Effector CD4-positive, alpha-beta T cell (primary cell): ENCODE data around the gene TMEM235. TPM values are rescaled to one million over a fixed set of nuclear protein-coding genes. Genes with fewer than 3 reads are reported as not detected.

Source experiments
- DNase-seq: peaks from one replicate; pipeline ENCODE4 v3.0.0-alpha.2; 2020
- total RNA-seq: gene quantifications from one replicate; lab custom pipeline; 2026; lab: John Stamatoyannopoulos, UW

TMEM235 gene
- total RNA-seq: not detected

DNA sequence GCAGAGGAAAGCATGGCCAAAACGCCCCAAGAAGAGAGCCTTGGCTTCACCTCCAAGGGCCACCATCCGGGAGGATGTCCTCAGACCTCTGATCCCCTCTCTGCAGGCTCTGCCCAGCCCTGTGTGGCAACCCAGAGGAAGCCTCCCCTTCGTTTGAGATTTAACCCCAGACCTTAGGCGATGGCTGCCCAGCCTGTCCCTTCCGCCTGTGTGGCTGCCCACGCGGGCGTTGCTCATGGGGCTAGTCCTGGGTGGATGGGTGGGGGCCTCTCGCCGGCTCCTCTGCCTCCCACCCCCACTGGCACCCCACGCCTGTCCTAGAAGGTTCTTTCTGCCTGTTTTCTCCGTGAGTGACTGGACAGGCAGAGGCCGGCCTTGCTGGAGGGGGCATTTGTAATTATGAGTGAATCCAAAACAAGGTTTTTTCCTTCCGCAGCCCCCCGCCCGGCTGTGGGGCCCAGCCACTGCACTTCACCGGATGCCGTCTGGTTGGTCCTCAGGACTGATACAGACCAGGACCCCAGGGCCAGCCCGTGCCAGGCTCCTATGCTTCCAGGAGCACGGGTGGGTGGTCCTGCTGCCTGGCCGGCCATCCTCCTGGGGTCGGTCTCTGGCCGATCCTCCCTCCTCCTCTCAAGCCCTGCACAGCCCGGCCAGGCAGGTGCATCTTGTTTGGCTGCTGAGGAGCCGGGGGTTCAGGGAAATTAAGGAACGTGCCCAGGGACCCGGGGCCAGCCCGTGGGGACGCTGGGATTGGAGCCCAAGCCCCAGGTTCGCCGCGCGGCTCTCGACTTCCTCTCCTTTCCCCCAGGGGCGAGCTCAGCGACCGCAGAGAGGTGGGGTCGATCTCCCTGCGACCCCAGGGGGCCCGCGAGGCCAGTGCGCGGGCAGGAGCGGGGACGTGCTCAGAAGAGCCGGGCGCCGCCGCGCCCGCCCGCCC is at the start of gene TMEM235:
Gene TMEM235 (plus strand): TSS at position 636 of the 940 bp plus-strand sequence. CDS start 393 bp downstream, outside the sequence.
- no peak for DNase-seq

DNA sequence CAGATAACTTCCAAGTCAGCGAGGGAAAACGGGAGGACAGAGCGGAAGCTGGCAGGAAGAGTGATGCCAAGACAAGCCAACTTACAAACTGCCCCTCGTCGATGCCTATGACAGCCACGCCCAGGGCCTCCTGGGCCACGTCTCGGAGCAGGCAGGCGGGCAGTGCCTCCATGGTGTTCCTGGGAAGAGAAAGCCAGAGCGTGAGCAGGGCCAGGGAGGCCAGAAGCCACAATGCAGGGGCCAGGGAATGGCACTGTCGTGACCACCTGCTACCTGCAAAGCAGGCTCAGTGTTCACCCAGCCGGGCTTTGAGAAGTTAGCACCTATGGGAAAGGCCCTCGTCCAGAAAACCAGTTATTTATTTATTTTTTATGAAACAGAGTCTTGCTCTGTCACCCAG is 48.9 kb upstream of the TMEM235 start:
- DNase-seq: no peak

DNA sequence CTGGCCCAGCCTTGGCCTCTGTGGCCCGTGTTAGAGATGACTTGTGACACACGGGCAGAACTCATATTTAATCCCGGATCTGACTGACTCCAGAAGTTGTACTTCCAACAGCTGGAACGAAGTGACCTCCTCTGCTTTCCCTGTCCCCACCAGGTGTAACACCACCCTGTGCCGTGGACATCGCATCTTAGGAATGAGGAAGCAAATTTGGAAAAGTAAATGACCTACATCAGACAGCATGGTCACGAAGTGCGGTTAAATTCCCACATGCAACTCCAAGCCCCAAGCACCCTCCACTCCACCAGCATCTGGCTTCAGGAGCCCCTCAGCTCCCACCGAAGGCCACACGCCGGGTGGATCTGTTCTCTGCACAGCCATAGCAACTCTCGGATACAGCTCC is 47.5 kb upstream of the TMEM235 start:
- no peak for DNase-seq

DNA sequence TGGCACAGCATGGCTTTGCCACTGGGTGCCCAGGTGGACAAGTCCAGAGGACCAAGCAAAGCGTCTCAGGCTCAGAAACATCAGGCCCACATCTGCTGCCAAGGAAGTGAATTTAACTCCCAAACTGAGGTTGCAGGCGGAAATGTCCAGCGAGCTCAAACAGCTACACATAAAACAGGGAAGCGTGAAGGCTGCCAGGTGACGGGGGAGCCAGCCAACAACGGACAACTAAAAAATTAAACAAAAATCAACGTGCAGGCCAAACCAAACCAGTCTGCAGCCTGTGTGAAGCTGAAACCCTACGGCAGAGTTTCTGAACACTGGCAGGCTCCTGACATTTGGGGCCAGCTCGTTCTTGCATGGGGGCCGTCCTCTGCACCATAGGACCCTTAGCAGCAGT is 47.1 kb upstream of the TMEM235 start:
- no peak for DNase-seq

DNA sequence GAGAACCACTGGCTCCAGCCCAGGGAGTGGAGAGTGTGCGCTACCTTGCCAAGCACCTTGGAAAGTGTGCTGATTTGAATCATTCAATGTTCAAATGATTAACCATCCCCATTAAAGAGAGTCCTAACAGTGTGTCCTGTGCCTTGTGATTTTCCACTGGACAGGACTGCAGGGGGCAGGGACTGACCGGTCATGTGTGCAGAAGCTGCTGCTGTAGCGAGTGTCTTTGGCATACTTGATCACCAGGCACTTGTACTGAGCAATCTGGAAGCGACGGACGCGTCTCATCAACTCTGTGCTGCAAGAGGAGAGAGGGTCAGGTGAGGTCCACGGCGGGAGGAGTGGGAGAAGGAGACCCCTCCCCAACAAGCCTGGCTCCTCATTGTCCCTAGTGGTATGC is 46.6 kb upstream of the TMEM235 start:
- DNase-seq: no peak

DNA sequence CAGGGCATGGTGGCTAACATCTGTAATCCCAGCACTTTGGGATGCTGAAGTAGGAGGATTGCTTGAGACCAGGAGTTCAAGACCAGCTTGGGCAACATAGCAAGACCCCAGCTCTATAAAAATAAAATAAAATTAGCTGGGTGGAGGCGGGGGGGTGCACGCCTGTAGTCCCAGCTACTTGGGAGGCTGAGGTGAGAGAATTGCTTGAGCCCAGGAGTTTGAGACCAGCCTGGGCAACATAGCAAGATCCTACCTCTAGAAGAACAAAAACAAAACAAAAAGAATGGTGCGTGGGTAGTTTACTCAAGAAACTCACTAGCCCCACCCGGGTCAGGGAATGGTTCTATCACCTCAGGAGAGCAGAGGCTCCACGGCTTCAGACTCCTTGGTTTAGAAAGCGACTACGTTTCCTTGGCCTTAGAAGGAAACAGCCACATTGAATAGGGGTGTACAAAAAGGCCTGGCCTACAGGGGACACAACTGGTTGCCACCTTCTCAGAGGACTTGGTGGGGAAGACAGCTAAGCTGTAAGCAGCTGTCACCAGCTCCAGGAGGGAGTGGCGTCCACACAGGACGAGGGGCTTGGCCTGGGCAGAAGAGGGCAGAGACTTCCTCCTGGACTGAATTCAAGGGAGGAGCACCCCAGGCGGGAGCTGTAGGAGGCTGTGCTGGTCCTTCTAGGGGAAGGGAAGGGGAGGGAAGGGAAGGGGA is 45.3 kb upstream of the TMEM235 start:
- DNase-seq: no peak

DNA sequence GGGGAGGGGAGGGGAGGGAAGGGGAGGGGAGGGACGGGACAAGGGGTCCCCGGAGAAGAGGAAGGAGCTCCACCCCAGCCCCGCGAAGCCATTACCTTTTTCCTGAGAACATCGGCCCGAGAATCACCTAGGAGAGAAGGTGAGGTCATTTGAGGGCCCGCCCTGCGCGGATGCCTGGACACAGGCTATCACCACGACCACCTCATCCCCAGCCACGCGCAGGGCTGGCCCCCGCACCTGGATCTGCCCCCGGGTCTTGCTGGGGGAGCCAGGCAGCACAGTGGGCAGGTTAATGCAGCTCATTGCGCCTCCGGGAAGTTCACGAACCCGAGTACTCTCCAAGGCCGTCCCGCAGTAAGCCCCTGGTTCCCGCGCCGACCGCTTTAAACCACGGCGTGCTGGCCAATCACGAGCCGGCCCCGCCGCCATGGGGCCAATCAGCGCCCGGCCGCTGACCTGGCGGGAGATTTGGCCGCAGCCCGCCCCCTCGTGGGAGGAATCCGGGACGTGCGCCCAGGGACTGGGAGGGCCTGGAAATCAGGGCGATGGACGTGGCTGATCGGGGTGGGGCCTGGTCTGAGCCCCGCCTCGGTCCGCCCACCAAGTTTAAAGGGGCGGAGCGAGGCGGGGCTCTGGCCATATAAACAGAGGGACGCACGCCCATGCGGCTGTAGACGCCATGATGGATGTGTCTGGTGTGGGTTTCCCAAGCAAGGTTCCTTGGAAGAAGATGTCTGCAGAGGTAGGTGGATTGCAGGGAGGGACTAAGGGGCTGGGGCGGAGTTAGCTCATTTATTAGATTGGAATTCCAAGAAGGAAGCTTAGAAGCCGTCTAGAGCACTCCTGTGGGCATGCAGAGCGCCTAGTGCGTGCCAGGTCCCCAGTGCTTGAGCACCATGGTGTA is 44.5 kb upstream of the TMEM235 start, which contains the start of the genes AFMID and TK1:
Gene AFMID (plus strand): TSS at position 671 of the 904 bp plus-strand sequence. CDS start 9 bp downstream, at position 680.
Gene TK1 (minus strand): TSS at position 361 of the 904 bp plus-strand sequence. CDS start 58 bp downstream, at position 303.
- DNase-seq: peak; percentile 68

DNA sequence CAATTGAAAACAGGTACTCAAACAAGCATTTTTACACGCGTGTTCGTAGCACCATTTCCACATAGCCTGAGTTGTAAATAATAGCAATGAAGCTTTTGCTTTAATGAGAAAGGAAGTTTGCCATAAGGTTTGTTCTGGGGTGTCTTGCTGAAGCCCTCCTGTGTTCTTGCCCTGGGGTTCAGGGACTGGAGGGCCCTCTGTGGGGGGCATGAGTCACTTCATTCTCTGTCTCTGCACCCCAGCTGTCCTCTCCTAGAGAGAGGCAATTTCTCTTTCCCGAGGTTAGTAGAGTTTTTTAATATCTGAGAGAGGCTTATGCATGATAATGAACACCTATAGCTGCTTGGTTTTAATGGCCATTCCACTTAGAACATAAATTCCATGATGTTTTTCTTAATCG is 34.7 kb upstream of the TMEM235 start:
- DNase-seq: no peak

DNA sequence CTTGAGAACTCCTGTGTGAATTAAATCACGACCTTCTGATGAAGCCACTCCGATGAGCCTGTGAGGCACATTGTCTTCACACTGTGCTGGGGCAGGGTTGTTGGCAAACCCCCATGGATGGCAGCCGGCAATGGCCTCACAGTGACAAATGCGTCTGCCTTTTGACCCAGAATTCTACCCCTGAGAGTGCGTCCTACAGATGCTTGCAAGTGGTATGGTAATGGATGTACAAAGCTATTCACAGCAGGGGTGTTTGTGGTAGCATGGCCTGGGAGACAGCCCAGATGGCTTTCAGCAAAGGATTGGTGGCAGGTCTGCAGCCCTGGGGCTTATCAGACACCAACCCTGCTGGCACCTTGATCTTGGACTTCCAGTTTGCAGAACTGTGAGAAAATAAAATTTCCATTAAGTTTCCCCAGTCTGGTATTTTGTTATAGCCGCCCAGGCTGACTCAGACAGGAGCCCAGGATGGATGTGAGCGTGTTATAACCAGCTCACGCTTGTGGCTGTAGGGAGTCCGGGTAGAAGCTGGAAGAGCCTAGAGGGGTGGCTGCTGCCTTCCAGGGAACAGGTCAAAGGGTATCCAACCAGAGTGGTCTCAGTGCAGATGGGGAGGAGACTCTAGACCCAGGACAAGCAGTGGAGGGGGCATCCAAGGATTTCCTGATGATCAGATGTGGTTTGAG is 34.1 kb upstream of the TMEM235 start:
- no peak for DNase-seq

DNA sequence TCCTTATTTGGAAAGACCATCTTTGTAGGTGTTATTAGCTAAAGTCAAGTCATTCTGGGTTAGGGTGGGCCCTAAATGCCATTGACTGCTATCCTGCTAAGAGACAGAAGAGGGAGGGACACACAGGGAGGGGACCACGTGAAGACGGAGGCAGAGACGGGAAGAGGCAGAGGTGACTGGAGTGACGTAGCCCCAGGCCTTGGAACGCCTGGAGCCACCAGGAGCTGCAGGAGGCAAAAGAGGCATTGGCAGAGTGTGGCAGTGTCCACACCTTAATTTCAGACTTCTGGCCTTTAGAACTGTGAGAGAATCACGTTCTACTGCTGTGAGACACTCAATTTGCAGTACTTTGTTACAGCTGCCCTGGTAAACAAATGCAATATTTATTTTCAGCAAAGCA is 31.0 kb upstream of the TMEM235 start:
- no peak for DNase-seq

DNA sequence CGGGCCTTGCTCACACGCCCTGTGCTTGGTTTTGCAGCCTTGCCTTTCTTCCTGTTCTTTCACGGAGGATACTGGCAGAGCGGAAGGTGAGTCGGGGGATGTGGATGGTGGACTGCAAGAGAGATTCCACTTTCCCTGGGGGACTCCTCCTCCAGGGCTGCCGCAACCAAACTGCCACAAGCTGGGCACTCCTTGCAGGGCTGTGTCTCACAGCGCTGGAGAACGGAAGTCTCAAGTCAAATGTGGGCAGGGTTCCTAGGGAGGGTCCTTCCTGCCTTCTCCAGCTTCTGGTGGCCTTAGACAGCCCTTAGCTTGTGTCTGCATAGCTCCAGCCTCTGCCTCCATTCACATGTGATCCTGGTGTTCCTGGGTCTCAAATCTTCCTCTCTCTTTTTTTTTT is 28.8 kb upstream of the TMEM235 start:
- no peak for DNase-seq

DNA sequence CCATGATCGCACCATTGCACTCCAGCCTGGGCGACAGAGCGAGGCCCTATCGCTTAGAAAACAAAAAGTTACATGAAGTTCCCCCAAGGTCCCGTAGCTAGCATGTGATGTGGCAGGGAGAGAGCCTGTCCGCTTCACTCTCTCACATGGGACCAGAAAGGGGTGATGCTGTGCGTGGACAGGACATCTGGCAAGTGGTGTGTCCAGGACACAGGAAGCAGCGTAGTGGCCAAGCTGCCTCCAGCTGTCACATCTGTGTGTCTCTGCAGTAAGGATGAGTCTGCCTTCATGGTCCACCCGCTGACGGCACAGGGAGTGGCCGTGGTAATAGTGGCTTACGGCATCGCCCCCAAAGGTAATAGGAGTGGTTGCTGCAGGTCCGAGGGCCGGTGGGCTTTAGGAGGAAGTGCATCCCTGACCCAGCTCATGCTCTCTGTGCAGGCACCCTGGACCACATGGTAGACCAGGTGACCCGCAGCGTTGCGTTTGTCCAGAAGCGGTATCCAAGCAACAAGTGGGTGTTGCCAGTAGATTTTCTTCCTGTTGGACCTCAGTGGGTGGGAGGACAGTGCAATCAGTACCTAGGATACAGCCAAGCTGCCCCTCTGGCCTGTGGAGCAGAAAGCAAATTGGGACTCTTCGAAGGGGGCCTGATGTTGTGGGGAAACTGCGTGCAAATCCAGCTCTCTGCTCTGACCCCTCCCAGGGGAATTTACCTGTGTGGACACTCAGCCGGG is 26.9 kb upstream of the TMEM235 start:
- no peak for DNase-seq

DNA sequence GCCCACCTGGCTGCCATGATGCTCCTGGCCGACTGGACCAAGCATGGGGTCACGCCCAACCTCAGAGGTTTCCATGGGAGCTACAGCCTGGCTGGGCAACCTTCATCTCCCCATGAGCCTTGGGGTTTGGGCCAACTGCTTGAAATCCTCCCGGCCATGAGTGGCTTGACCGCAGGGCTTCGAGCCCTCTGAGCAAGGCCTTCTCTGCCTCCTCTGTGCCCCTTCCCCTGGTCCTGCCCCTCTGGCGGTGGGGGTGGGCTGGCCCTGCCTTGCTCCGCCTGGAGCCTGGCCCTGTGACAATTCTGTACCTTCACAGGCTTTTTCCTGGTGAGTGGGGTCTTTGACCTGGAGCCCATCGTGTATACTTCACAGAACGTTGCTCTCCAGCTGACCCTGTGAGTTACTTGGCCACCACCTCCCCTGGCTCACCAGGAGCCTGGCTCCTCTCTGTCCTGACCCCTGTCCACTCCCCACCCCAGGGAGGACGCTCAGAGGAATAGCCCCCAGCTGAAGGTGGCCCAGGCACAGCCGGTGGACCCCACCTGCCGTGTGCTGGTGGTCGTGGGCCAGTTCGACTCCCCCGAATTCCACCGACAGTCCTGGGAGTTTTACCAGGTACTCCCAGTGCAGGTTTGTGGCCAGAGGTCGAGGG is 26.2 kb upstream of the TMEM235 start:
- no peak for DNase-seq

DNA sequence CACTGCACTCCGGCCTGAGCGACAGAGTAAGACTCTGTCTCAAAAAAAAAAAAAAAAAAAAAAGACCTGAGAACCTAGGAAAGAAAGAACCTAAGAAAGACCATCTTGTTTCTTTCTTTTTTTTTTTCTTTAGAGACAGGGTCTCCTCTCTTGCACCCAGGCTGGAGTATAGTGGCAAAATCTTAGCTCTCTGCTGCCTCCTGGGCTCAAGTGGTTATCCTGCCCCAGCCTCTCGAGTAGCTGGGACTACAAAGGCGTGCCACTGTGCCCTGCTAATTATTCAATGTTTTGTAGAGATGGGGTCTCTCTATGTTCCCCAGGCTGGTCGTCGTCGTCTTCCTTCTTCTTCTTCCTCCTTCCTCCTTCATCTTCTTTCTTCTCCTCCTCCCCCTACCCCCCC is 25.1 kb upstream of the TMEM235 start:
- DNase-seq: no peak

DNA sequence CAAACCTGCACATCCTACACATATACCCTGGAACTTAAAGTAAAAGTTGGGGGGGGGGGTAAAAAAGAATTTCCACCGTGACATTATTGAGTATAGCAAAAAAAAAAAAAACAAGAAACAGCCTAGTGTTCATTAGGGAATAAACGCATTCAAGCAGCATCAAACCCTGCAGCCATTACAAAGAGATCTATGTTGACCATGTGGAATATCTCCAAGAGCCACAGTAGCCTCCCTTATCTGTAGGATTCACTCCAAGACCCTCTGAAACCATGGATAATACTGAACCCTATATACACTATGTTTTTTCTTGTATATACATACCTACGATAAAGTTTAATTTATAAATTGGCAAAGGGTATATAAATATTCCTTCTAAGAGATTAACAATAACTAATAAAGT is 22.9 kb upstream of the TMEM235 start:
- no peak for DNase-seq

DNA sequence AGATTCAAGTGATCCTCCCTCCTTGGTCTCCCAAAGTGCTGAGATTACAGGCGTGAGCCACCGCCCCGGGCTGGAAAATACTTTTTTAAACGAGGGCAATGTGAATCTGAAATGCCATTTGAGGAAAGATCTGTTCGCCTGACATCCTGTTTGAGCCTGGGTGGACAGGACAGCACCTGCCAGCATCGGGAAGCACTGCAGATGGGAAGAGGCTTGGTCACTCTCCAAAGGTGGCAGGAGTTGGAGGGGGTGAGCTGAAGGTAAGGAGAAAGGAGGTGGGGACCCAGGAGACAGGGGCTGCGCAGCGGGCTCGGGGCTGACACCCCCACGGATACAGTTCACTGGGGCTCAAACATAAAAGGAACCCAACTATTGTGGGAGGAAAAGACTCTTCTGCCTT is 21.3 kb upstream of the TMEM235 start:
- DNase-seq: no peak

DNA sequence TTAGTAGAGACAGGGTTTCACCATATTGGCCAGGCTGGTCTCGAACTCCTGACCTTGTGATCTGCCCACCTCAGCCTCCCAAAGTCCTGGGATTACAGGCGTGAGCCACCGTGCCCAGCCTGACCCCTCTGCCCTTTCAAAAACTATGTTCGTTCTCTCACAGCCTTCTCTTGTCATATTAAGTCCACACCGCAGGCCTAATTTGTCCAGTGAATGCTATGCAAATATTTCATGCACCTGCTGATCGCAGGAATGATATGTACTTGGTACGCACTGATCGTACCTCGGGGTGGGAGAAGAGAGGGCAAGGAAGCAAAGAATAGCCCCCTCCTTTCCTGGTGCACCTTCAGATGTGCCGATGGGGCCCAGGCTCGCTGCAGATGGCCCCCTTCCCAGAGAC is 20.4 kb upstream of the TMEM235 start:
- no peak for DNase-seq

DNA sequence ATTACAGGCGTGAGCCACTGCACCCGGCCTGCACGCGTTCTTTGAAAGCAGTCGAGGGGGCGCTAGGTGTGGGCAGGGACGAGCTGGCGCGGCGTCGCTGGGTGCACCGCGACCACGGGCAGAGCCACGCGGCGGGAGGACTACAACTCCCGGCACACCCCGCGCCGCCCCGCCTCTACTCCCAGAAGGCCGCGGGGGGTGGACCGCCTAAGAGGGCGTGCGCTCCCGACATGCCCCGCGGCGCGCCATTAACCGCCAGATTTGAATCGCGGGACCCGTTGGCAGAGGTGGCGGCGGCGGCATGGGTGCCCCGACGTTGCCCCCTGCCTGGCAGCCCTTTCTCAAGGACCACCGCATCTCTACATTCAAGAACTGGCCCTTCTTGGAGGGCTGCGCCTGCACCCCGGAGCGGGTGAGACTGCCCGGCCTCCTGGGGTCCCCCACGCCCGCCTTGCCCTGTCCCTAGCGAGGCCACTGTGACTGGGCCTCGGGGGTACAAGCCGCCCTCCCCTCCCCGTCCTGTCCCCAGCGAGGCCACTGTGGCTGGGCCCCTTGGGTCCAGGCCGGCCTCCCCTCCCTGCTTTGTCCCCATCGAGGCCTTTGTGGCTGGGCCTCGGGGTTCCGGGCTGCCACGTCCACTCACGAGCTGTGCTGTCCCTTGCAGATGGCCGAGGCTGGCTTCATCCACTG is 17.3 kb upstream of the TMEM235 start, which contains the start of gene BIRC5:
Gene BIRC5 (plus strand): TSS at position 238 of the 690 bp plus-strand sequence. CDS start 64 bp downstream, at position 302.
- DNase-seq: peak; percentile 89

DNA sequence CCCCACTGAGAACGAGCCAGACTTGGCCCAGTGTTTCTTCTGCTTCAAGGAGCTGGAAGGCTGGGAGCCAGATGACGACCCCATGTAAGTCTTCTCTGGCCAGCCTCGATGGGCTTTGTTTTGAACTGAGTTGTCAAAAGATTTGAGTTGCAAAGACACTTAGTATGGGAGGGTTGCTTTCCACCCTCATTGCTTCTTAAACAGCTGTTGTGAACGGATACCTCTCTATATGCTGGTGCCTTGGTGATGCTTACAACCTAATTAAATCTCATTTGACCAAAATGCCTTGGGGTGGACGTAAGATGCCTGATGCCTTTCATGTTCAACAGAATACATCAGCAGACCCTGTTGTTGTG is 16.7 kb upstream of the TMEM235 start:
- DNase-seq: no peak
